ENCODE data around the gene ZNF454. TPM values are rescaled to one million over a fixed set of nuclear protein-coding genes. Genes with fewer than 3 reads are reported as not detected.

The ZNF454 gene
- total and polyA plus RNA-seq, 7 donors = 0.16 to 0.54 (median 0.35) TPM

DNA sequence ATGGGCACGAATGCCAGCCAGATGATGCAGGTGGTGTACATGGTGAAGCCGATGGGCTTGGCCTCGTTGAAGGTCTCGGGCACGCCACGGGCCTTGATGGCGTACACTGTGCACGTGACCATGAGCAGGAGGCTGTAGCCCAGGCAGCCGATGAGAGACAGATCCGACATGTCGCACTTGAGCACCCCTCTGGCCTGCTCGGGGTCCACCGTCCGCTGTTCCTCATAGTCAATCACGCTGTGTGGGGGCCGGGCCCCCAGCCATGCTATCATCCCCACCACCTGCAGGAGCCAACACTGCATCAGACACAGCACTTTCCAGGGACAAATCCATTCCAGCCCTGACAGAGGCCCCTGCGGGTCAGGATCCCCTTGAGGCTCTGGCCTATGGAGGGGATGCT, 41.9 kb downstream of the ZNF454 start:
- TF ChIP-seq, protein P1, sequence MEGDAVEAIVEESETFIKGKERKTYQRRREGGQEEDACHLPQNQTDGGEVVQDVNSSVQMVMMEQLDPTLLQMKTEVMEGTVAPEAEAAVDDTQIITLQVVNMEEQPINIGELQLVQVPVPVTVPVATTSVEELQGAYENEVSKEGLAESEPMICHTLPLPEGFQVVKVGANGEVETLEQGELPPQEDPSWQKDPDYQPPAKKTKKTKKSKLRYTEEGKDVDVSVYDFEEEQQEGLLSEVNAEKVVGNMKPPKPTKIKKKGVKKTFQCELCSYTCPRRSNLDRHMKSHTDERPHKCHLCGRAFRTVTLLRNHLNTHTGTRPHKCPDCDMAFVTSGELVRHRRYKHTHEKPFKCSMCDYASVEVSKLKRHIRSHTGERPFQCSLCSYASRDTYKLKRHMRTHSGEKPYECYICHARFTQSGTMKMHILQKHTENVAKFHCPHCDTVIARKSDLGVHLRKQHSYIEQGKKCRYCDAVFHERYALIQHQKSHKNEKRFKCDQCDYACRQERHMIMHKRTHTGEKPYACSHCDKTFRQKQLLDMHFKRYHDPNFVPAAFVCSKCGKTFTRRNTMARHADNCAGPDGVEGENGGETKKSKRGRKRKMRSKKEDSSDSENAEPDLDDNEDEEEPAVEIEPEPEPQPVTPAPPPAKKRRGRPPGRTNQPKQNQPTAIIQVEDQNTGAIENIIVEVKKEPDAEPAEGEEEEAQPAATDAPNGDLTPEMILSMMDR (IDR thresholded peaks at IDR 0.05) = no peak
- WGBS, 3 donors = 96 to 99% (median 98%) methylated on average over 17 of the region's 17 CpGs
- Histone ChIP-seq H3K9me3 (peaks cover 15% of the 10 kb centered on the region), H3K27ac (no peak overlapping the region), H3K36me3 (ENCODE audit: insufficient read depth in 1 of 2, low read depth in 1 of 2) (no peaks in the 10 kb centered on the region), H3K4me1 (no peaks in the 10 kb centered on the region), H3K4me3 (no peak overlapping the region), H3K27me3 (ENCODE audit: insufficient read depth in 3 of 3, low read length in 2 of 3) (no peaks in the 10 kb centered on the region)
- no peak for ATAC-seq
- intact Hi-C loops (cut with DNase I) = no loop called here
- no peak for DNase-seq

DNA sequence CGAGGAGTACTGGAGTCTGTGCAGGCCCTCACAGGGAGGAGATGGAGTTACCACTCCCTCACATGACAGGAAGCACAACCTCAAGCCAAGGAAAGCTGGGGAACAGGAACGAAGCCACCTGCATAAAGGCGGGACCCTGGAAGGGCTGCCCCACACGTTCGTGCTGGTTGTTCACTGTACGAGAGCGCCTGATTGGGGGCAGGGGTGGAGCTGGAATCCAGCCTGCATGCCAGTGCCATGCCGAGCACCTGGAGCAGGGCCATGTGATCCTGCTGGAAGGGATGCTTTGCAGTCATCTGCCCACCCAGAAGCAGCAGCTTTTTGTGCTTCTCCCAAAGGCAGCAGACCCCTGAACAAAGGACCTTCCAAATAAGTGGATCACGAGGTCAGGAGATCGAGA, 42.7 kb downstream of the ZNF454 start:
- no peak for DNase-seq
- no peak overlapping the region for H3K4me3 ChIP-seq
- no peak overlapping the region for H3K27ac ChIP-seq
- TF ChIP-seq, protein P1 (IDR thresholded peaks at IDR 0.05) = no peak
- 93 to 96% (median 94%) methylated on average over 10 of the region's 10 CpGs for WGBS, 3 donors
- H3K9me3 ChIP-seq = peaks cover 8% of the 10 kb centered on the region
- intact Hi-C loops (cut with DNase I) = no loop called here
- no peaks in the 10 kb centered on the region for H3K27me3 ChIP-seq (ENCODE audit: insufficient read depth in 3 of 3, low read length in 2 of 3)
- ATAC-seq = no peak
- no peaks in the 10 kb centered on the region for H3K36me3 ChIP-seq (ENCODE audit: insufficient read depth in 1 of 2, low read depth in 1 of 2)
- no peaks in the 10 kb centered on the region for H3K4me1 ChIP-seq

DNA sequence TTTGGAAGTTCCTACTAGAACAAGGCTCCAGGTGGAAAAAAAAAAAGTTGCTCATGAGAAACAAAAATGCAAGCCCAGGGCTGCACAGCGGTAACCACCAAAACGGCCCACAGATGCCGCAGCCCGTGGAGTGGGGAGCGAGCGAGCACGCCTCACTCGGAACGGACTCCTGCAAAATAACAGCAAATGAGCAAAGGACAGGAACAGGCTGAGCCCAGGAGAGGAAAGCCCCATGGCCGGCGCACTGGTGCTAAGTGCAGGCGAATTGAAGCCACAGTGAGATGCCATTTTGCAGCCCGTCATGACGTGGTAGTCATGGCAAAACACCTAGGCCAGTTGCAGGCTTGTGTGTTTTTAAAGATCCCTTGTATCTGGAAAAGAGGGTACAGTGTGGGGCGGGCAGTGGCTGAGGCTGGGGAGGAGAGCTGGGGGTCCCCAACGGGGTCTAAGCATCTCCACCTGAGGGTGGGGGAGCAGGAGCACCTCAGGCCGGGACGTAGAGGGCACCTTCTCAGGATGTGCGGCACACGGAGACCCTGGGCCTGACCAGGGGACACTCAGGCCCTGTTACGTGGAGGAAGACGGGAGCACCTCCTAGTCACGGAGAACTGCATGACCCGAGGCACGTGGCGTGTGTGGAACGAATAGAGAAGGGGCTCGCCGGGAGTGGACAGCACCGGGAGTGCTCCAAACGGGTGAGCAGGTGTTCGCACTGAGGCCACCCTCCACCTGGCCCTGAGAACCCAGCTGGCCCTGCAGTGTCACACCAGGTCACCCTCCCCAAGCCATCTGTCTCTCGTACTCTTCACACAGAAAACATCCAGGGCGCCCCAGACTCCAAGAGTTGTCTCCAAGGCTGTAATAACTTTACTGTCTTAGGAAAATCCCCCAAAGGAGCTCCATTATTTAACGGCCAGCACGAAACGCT, 43.4 kb downstream of the ZNF454 start:
- Histone ChIP-seq H3K36me3 (ENCODE audit: insufficient read depth in 1 of 2, low read depth in 1 of 2) (no peaks in the 10 kb centered on the region), H3K4me1 (no peaks in the 10 kb centered on the region), H3K27ac (no peak overlapping the region), H3K4me3 (no peak overlapping the region), H3K27me3 (ENCODE audit: insufficient read depth in 3 of 3, low read length in 2 of 3) (no peaks in the 10 kb centered on the region), H3K9me3 (peaks cover 5% of the 10 kb centered on the region)
- no peak for DNase-seq
- intact Hi-C loops (cut with DNase I) = no loop called here
- no peak for ATAC-seq
- TF ChIP-seq, protein P1 (IDR thresholded peaks at IDR 0.05) = no peak
- WGBS, 3 donors = 95 to 97% (median 96%) methylated on average over 37 of the region's 37 CpGs

DNA sequence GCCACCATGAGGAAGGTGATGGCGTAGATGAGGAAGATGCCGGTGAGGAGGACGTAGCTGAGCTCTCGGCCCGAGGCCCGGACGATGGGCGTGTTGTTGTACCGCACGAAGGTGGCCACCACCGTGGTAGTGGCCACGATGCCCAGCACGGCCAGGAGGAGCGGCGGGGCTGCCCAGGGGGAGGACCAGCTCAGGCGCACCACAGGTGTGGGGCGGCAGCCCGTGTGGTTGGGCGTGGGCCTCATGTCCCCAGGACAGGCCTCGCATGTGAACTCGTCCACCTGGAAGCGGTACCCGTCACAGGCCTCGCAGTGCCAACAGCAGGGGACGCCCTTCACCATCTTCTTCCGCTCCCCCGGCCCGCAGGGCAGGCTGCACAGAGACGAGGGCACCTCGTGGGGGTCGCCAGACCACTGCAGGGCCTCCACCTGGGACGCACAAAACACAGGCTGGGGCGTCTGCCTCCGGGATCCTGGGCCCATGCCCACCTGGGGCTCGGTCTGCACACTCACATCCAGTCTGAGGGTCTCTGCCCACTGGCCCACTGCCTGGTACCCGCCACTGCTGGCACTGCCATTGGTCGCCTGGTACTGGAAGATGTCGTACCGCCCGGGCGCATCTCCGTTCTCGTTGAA, 45.4 kb downstream of the ZNF454 start:
- no peaks in the 10 kb centered on the region for H3K9me3 ChIP-seq
- intact Hi-C loops (cut with DNase I) = no loop called here
- WGBS, 3 donors = 97 to 98% (median 98%) methylated on average over 35 to 43 of the region's 43 CpGs
- ATAC-seq (no peak), DNase-seq (no peak)
- TF ChIP-seq, protein P1 (IDR thresholded peaks at IDR 0.05) = no peak
- H3K27me3 ChIP-seq (ENCODE audit: insufficient read depth in 3 of 3, low read length in 2 of 3) = peaks cover 0 to 2% (median 0%) of the 10 kb centered on the region in 3 donors
- no peak overlapping the region for H3K4me3 ChIP-seq
- no peaks in the 10 kb centered on the region for H3K4me1 ChIP-seq
- no peaks in the 10 kb centered on the region for H3K36me3 ChIP-seq (ENCODE audit: insufficient read depth in 1 of 2, low read depth in 1 of 2)
- no peak overlapping the region for H3K27ac ChIP-seq
